ENCODE results near the gene CRELD2.

CRELD2 gene

DNA sequence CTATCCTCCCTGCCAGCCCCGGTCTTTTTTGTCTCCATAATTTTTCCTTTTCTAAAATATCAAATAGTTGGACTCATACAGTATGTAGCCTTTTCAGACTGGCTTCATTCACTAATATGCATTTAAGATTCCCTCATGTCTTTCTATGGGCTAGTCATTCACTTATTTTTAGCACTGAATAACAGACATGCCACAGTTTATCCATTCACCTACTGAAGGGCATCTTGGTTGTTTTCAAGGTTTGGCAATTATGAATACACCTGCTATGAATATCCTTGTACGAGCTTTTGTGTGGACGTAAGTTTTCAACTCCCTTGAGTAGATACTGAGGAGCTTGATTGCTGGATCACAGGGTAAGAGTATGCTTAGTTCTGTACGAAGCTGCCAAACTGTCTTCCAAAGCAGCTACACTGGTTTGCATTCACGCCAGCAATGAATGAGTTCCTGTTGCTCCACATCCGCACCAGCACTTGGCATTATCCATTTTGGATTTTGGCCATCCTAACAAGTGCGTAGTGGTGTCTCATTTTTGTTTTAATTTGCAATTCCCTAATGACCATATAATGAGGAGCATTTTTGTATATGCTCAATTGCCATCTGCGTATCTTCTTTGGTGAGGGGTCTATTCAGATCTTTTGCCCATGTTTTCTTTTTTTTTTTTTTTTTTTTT is 21.3 kb upstream of the CRELD2 start:
- TF ChIP-seq, protein P1, sequence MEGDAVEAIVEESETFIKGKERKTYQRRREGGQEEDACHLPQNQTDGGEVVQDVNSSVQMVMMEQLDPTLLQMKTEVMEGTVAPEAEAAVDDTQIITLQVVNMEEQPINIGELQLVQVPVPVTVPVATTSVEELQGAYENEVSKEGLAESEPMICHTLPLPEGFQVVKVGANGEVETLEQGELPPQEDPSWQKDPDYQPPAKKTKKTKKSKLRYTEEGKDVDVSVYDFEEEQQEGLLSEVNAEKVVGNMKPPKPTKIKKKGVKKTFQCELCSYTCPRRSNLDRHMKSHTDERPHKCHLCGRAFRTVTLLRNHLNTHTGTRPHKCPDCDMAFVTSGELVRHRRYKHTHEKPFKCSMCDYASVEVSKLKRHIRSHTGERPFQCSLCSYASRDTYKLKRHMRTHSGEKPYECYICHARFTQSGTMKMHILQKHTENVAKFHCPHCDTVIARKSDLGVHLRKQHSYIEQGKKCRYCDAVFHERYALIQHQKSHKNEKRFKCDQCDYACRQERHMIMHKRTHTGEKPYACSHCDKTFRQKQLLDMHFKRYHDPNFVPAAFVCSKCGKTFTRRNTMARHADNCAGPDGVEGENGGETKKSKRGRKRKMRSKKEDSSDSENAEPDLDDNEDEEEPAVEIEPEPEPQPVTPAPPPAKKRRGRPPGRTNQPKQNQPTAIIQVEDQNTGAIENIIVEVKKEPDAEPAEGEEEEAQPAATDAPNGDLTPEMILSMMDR (IDR thresholded peaks at IDR 0.05) = no peak
- no peak overlapping the region for H3K4me3 ChIP-seq (ENCODE audit: low read depth in 1 of 2, low read length in 1 of 2)
- H3K27ac ChIP-seq = no peak overlapping the region
- no peaks in the 10 kb centered on the region for H3K27me3 ChIP-seq
- H3K36me3 ChIP-seq = peaks cover 26% of the 10 kb centered on the region
- H3K4me1 ChIP-seq (ENCODE audit: control insufficient read depth in 1 of 2, insufficient read depth in 1 of 2, low read depth in 1 of 2, low read length in 1 of 2) = no peaks in the 10 kb centered on the region
- H3K9me3 ChIP-seq = no peaks in the 10 kb centered on the region

DNA sequence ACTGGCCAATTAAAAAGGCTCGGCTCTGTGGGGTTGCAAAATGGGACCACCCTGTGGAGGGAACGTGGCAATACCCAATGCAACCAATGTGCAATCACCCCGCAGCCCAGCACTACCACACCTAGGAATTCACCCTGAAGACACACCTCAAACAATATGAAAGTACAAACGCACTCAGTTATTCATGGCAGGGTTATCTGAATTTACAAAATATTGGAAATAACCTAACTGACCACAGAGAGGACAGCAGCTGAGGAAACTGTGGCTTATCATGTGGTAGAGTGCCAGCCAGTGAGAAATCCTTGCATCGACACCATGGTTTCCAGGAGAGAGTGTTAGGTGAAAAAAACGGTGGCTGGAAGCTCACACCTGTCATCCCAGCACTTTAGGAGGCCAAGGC is 18.9 kb upstream of the CRELD2 start:
- Histone ChIP-seq H3K36me3 (peaks cover 39% of the 10 kb centered on the region), H3K4me3 (ENCODE audit: low read depth in 1 of 2, low read length in 1 of 2) (no peak overlapping the region), H3K27me3 (no peaks in the 10 kb centered on the region), H3K4me1 (ENCODE audit: control insufficient read depth in 1 of 2, insufficient read depth in 1 of 2, low read depth in 1 of 2, low read length in 1 of 2) (no peaks in the 10 kb centered on the region), H3K9me3 (no peaks in the 10 kb centered on the region), H3K27ac (no peak overlapping the region)
- TF ChIP-seq, protein P1 (IDR thresholded peaks at IDR 0.05) = no peak

DNA sequence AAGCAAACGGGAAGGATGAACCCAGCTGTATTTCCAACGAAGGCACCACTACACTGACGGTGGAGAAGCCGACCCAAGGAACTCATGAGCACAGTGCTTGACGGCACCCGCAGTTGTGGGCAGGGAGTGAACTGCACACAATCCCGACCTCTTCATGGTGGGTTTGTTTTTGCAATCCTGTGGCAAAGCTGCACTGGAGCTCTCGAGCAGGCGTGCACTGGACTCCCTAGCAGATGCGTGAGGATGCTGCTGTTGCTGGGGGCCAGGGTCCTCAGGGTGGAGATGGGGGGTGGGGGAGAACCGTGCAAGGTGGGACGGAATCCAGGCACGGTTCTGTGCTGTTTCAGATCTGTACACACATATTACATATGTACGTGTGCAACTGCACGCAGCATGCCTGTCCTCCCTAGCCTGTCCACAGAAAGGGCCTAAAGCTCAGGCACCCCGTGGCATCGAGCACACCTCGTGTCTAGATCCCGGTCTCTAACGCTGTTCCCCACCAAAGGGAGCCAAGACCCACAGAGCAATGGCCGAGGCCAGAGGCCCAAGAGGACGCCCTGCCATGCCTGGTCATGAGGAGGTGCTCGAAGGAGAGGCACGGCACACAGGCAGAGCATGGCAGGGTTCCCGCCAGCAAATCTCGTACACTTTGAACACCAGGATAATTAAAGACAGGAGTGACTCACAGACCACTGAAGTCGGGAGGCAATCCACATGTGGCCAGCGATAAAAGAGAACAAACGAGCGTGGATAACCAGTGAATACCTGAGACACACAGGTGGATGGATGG is 17.8 kb upstream of the CRELD2 start:
- no peaks in the 10 kb centered on the region for H3K9me3 ChIP-seq
- no peaks in the 10 kb centered on the region for H3K27me3 ChIP-seq
- no peak overlapping the region for H3K27ac ChIP-seq
- TF ChIP-seq, protein P1 (IDR thresholded peaks at IDR 0.05) = no peak
- peaks cover 42% of the 10 kb centered on the region for H3K36me3 ChIP-seq
- no peaks in the 10 kb centered on the region for H3K4me1 ChIP-seq (ENCODE audit: control insufficient read depth in 1 of 2, insufficient read depth in 1 of 2, low read depth in 1 of 2, low read length in 1 of 2)
- H3K4me3 ChIP-seq (ENCODE audit: low read depth in 1 of 2, low read length in 1 of 2) = no peak overlapping the region

DNA sequence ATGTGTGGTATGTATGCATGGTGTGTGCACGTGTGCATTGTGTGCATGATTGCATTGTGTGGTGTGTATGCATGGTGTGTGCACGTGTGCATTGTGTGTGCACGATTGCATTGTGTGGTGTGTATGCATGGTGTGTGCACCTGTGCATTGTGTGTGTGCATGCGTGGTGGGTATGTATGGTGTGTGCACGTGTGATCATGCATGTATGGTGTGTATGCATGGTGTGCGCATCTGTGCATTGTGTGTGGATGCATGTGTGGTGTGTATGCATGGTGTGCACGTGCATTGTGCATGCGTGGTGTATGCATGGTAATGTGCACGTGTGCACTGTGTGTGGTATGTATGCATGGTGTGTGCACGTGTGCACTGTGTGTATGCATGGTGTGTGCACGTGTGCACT is 17.0 kb upstream of the CRELD2 start:
- no peaks in the 10 kb centered on the region for H3K9me3 ChIP-seq
- TF ChIP-seq, protein P1 (IDR thresholded peaks at IDR 0.05) = no peak
- no peaks in the 10 kb centered on the region for H3K4me1 ChIP-seq (ENCODE audit: control insufficient read depth in 1 of 2, insufficient read depth in 1 of 2, low read depth in 1 of 2, low read length in 1 of 2)
- no peak overlapping the region for H3K27ac ChIP-seq
- H3K36me3 ChIP-seq = peaks cover 50% of the 10 kb centered on the region
- H3K4me3 ChIP-seq (ENCODE audit: low read depth in 1 of 2, low read length in 1 of 2) = no peak overlapping the region
- no peaks in the 10 kb centered on the region for H3K27me3 ChIP-seq

DNA sequence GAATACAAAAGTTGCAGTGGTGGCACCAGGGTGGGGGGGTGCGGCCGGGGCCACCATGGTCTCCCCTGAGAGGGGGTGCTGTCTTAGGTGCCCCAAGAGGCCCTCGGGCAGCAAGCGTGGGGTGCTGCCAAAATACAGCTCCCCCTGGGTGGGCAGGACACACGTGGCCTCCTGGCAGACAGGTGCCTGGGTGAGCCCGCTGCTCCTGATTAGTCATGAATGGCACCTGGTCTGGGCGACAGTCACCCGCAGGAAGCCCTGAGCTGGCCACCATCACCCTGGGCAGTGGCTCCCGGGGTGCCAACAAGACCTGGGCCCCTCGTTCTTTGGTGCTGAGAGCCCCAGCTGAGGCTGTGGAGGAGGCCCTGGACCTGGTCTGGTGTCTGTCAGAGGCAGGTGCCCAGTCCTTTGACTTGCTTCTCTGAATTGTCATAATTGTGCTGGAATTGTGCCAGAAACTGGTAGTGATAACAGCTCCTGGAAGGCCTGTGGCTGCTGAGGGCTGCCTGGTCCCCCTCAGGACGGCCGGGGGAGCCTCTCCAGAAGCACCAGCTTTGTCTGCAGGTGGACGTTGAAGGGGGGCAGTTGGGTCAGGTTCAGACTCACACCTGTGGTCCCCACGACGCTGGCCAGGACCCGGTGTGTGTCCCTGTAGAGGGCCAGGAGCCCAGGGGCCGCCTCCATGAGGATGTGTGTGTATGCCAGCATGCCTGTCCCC is 15.0 kb upstream of the CRELD2 start:
- Histone ChIP-seq H3K27ac (no peak overlapping the region), H3K36me3 (peaks cover 68% of the 10 kb centered on the region), H3K4me1 (ENCODE audit: control insufficient read depth in 1 of 2, insufficient read depth in 1 of 2, low read depth in 1 of 2, low read length in 1 of 2) (no peaks in the 10 kb centered on the region), H3K4me3 (ENCODE audit: low read depth in 1 of 2, low read length in 1 of 2) (no peak overlapping the region), H3K27me3 (no peaks in the 10 kb centered on the region), H3K9me3 (no peaks in the 10 kb centered on the region)
- TF ChIP-seq, protein P1 (IDR thresholded peaks at IDR 0.05) = no peak
